Esophagus muscularis mucosa (tissue), 3 donors: ENCODE data around the gene SRXN1.

ENCODE experiments used
- CTCF ChIP-seq, 3 experiments: fragments of 200-600 bp in 2 of 3; fragments of 450-650 bp in 1 of 3; sonication (generic) in 2 of 3; IDR thresholded peaks; one replicate each; pipeline ENCODE4 v1.5.1; 2017 to 2019; ENCODE audit warnings: antibody characterized with exemption in 3 of 3, mild to moderate bottlenecking in 2 of 3, moderate library complexity in 1 of 3
- POLR2A ChIP-seq: fragments of 450-650 bp; IDR thresholded peaks from one replicate; pipeline ENCODE4 v1.6.1; 2017; ENCODE audit warnings: antibody characterized with exemption, moderate library complexity, mild to moderate bottlenecking, low read depth

- no peak for TF ChIP-seq CTCF (IDR thresholded peaks at IDR 0.05)
- TF ChIP-seq POLR2A: no peak
Measured at GRCh38 chr20:621125-621756, 31.8 kb downstream of the SRXN1 start.
